Aorta (tissue), 5 donors: ENCODE data around the gene GRK3. TPM values are rescaled to one million over a fixed set of nuclear protein-coding genes. Genes with fewer than 3 reads are reported as not detected.

Experiments
- ATAC-seq: fragments of 200-7000 bp; cut with Tn5 transposase; one replicate; pipeline ENCODE4 v1.9.1; 2022; ENCODE audit warnings: moderate library complexity; ENCODE audit not compliant: low FRiP score
- DNase-seq, 2 donors: peaks; one replicate each; pipeline ENCODE4 v3.0.0-alpha.2; 2020
- H3K27ac ChIP-seq, 2 donors: one replicate each; pipeline ENCODE4 v1.5.1; 2013; ENCODE audit warnings: low read length in 2 of 2, mild to moderate bottlenecking in 2 of 2, moderate library complexity in 2 of 2, control low read depth in 1 of 2, inconsistent platforms in 1 of 2, low read depth in 1 of 2
- H3K27me3 ChIP-seq, 2 donors: one replicate each; pipeline ENCODE4 v1.6.1; 2013; ENCODE audit warnings: control low read depth in 1 of 2, low read length in 1 of 2, mild to moderate bottlenecking in 1 of 2, moderate library complexity in 1 of 2; ENCODE audit not compliant: insufficient read depth in 2 of 2, control insufficient read depth in 1 of 2
- H3K36me3 ChIP-seq, 2 donors: one replicate each; pipeline ENCODE4 v1.6.1; 2013; ENCODE audit warnings: control low read depth in 1 of 2, low read length in 1 of 2, mild to moderate bottlenecking in 1 of 2; ENCODE audit not compliant: insufficient read depth in 2 of 2, control insufficient read depth in 1 of 2
- H3K4me1 ChIP-seq, 2 donors: one replicate each; pipeline ENCODE4 v1.6.1; 2013; ENCODE audit warnings: low read length in 2 of 2, control low read depth in 1 of 2, mild to moderate bottlenecking in 1 of 2, moderate library complexity in 1 of 2; ENCODE audit not compliant: insufficient read depth in 2 of 2, control insufficient read depth in 1 of 2
- H3K4me3 ChIP-seq, 2 donors: one replicate each; pipeline ENCODE4 v1.5.1; 2013; ENCODE audit warnings: low read length in 2 of 2, control low read depth in 1 of 2, mild to moderate bottlenecking in 1 of 2
- H3K9me3 ChIP-seq: one replicate; pipeline ENCODE4 v1.6.1; 2013; ENCODE audit warnings: mild to moderate bottlenecking, low read length; ENCODE audit not compliant: control insufficient read depth
- WGBS, 2 donors: extraction: QIAGEN DNeasy Blood & Tissue Kit; methylation state at CpG; one replicate each; pipeline ENCODE4 v1.1.7; 2013; 5-methylcytosine and 5-hydroxymethylcytosine counted together
- intact Hi-C, 2 donors: fragments of 100-400 bp; cut with DNase I; formaldehyde crosslinking; loops; one replicate each; pipeline versions ENCODE4 v1.14.2 to v1.15.0; 2022
- polyA plus RNA-seq, 2 donors: library from polyadenylated mRNA; stranded (reverse); fragments of 200-250 nt; gene quantifications; one replicate each; pipeline ENCODE4 v1.2.3, GENCODE V29; 2013
- total RNA-seq, 2 donors: library from RNA; stranded (reverse); fragmentation: NEBNext Ultra II Directional; extraction: Animal tissue kit (Norgen Biotek cat#: 25700); gene quantifications; one replicate each; pipeline ENCODE4 v1.2.1, GENCODE V29; 2021
- donor health status: healthy with polysubstance abuse.
- donor health status: Bipolar disorder and iron deficiency.
- donor health status: DM: no; HTN: no; CAD: no.
- donor health status: DM: no; HTN: no; CAD: no.
- donor health status: DM: yes; HTN: yes; CAD: no.

Gene GRK3
- total and polyA plus RNA-seq, 4 donors = 0.23 to 11.4 (median 6.1) TPM

DNA sequence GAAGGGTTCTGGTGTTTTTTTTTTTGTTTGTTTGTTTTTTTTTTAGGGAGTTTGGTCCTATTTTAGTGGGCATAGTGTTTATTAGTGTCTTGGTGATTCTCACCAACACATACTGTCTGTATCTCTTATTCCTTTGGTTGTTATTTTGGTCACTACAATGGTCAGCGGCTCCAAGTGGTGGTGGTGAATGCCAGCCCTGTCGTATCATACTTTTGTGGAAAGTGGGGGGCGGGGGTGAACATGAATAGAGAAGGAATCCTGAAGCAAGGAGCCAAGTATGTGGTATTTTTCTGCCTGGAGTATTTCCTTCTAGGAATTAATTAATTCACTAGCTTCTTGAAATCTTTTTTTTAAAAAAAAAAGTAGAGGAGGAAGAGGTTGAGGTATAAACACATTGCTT, 79.6 kb downstream of the GRK3 start:
- intact Hi-C loops = no loop called here
- Histone ChIP-seq H3K4me1 (no peaks in the 10 kb centered on the region), H3K36me3 (no peaks in the 10 kb centered on the region), H3K27me3 (no peaks in the 10 kb centered on the region), H3K27ac (no peak overlapping the region), H3K9me3 (no peaks in the 10 kb centered on the region), H3K4me3 (no peak overlapping the region)
- DNase-seq (no peak), ATAC-seq (no peak)
- WGBS, 2 donors = 61 to 62% methylated on average over 3 of the region's 3 CpGs

DNA sequence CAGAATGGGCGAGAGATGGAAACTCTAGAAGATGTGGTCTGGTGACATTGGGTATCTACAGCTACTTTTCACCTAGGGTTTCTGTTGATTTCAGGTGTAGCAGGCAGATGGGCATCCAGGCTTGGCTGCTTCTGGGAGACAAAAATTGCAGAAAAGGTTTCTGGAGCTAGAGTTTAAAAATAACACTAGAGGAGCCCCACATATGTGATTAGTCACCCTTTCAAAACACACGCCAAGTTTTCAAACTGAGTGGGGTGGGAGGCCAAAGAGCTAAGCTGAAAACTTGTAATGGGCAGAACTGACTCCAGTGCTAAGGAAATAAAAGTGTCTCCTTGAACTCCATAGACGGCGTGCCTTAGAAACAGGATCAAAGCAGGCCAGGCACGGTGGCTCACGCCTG, 80.8 kb downstream of the GRK3 start:
- Histone ChIP-seq H3K9me3 (no peaks in the 10 kb centered on the region), H3K4me3 (no peak overlapping the region), H3K27me3 (no peaks in the 10 kb centered on the region), H3K27ac (no peak overlapping the region), H3K36me3 (no peaks in the 10 kb centered on the region), H3K4me1 (no peaks in the 10 kb centered on the region)
- intact Hi-C loops = no loop called here
- ATAC-seq (no peak), DNase-seq (no peak)
- WGBS, 2 donors = 40% methylated on average over 6 of the region's 6 CpGs

DNA sequence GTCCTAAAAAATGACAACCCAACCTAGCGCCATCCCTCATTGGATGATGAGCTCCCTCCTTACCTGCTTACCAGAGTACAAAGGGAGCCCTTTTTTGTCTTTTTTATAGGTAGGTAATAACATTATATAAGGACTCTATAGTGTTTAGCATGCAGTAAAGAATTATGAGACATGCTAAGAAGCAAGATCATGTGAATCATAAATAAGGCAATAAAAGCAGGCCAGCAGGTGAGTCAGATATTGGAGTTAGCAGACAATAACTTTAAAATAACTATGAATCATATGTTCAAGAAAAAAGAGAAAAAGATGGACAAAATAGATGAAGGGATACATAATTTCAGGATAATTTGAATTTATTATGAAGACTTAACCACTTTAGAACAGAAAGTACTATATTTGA, 81.5 kb downstream of the GRK3 start:
- Histone ChIP-seq H3K9me3 (no peaks in the 10 kb centered on the region), H3K4me3 (no peak overlapping the region), H3K27me3 (no peaks in the 10 kb centered on the region), H3K36me3 (no peaks in the 10 kb centered on the region), H3K27ac (no peak overlapping the region), H3K4me1 (no peaks in the 10 kb centered on the region)
- 95 to 100% methylated on average over 1 of the region's 1 CpG for WGBS, 2 donors
- DNase-seq (no peak), ATAC-seq (no peak)
- intact Hi-C loops = no loop called here

DNA sequence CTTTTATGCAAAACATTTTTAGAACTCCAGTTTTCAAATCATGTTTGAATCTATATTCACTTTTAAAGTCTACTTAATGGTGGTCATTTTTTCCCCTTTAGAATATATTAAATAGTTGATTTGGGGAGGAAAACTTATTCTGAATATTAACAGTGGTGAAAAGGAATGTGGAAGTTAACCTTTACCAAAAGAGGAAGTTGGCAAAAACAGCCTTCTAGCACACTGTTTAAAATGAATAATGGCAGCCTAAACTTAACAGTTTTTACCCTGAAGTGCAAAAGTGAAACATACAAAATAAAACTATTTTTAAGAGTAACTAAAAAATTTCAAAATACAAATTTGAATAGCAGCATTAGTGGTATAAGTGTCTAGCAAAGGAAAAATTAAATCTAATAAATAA, 86.4 kb downstream of the GRK3 start:
- no peak for ATAC-seq
- Histone ChIP-seq H3K27ac (no peak overlapping the region), H3K4me1 (no peaks in the 10 kb centered on the region), H3K4me3 (no peak overlapping the region), H3K9me3 (no peaks in the 10 kb centered on the region), H3K36me3 (no peaks in the 10 kb centered on the region), H3K27me3 (no peaks in the 10 kb centered on the region)
- no peak for DNase-seq
- intact Hi-C loops = no loop called here

DNA sequence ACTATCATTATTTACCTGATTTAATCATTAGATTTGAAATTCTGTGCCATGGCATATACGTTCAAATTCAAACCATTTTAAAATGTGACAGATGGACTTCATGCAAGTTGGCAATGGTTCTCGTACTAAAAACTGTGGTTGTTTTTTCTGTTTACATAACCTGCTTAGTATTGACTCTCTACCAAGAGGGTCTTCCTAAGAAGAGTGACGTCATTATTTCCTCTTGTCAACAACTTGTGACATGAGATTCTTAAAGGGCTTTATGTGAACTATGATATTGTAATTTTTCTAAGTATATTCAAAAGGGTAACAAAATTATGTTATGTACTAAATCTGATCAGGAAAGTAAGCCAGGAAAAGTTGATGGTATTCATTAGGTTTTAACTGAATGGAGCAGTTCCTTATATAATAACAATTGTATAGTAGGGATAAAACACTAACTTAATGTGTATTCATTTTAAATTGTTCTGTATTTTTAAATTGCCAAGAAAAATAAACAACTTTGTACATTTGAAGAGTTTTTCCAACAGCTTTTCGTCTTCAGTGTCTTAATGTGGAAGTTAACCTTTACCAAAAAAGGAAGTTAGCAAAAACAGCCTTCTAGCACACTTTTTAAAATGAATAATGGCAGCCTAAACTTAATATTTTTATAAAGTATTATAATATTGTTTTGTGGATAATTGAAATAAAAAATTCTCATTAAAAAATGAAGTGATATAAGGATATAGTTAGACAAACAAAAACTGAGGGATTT, 87.0 kb downstream of the GRK3 start:
- Histone ChIP-seq H3K36me3 (no peaks in the 10 kb centered on the region), H3K4me1 (no peaks in the 10 kb centered on the region), H3K4me3 (no peak overlapping the region), H3K9me3 (no peaks in the 10 kb centered on the region), H3K27me3 (no peaks in the 10 kb centered on the region), H3K27ac (no peak overlapping the region)
- intact Hi-C loops = no loop called here
- ATAC-seq = no peak
- no peak for DNase-seq
- WGBS, 2 donors = 54 to 61% methylated on average over 4 of the region's 4 CpGs

DNA sequence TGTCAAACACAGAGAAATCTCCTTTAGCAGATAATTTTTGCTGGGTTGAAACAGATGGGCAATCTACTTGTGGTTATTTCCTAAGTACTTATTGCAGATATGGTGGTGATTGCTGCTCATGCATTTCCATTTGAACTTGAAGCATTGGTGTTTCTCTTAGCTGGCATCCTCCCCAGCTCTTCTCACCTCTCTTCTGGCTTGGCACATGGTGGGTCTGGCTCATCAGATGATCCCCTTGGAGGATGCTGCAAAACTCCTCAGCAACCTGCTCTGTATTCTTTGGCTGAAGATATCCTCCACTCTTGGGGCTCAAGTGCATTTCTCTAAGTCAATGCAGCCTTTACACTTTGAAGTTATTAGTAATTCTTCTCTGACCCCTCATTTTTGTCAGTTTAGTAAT, 90.2 kb downstream of the GRK3 start:
- DNase-seq (no peak), ATAC-seq (no peak)
- H3K27ac ChIP-seq = no peak overlapping the region
- H3K27me3 ChIP-seq = no peaks in the 10 kb centered on the region
- no peaks in the 10 kb centered on the region for H3K9me3 ChIP-seq
- no peaks in the 10 kb centered on the region for H3K36me3 ChIP-seq
- no peaks in the 10 kb centered on the region for H3K4me1 ChIP-seq
- H3K4me3 ChIP-seq = no peak overlapping the region
- intact Hi-C loops = no loop called here

DNA sequence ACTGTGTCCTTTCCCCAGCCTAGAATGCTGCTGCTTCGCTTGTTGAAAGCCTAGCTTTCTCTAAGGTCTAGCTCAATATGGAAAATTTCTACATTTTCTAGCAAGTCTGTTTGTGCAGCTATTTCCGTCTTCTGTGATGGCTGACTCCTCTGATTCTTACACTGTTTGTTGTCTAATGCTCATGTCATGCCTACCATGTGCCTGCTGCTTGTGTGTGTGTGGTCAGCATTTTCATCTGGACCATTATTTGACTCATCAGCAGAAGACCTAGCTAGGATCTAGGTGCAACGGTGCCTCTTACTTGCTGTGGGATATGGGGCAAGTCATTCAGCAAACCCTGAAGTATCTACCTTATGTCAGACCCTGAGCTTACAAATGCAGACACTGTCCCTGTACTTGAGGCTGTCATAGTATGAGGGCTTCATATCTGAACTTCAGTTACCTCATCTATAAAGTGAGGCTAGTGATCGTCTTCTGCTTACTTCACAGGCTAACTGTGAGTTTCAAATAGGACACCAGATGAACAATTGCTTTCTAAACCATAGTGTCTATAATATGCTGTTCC, 91.0 kb downstream of the GRK3 start:
- no peak for DNase-seq
- WGBS, 2 donors = 80 to 86% methylated on average over 4 of the region's 4 CpGs
- Histone ChIP-seq H3K27me3 (no peaks in the 10 kb centered on the region), H3K9me3 (no peaks in the 10 kb centered on the region), H3K36me3 (no peaks in the 10 kb centered on the region), H3K4me1 (no peaks in the 10 kb centered on the region), H3K4me3 (no peak overlapping the region), H3K27ac (no peak overlapping the region)
- ATAC-seq = no peak
- intact Hi-C loops = no loop called here

DNA sequence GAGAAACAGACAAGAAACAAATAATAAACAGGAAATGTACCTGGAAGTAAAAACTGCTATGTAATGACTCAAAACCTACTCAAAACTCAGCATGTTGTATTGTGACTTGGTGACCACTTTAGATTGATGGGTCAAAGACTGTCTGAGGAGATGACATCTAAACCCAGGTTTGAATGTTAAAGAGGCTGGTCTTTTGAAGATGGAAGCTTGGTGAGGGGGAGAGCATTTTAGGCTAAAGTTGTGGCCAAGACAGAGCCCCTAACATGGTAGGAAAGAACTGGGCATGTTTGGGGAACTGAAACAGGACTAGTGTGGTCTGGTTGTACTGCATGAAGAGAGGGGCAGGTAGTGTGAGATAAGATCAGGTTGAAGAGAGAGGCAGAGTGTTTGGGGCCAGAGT, 92.2 kb downstream of the GRK3 start:
- no peak overlapping the region for H3K4me3 ChIP-seq
- no peak overlapping the region for H3K27ac ChIP-seq
- DNase-seq (no peak), ATAC-seq (no peak)
- no peaks in the 10 kb centered on the region for H3K36me3 ChIP-seq
- no peaks in the 10 kb centered on the region for H3K27me3 ChIP-seq
- H3K4me1 ChIP-seq = peaks cover 0 to 2% of the 10 kb centered on the region in 2 donors
- intact Hi-C loops = no loop called here
- H3K9me3 ChIP-seq = no peaks in the 10 kb centered on the region

DNA sequence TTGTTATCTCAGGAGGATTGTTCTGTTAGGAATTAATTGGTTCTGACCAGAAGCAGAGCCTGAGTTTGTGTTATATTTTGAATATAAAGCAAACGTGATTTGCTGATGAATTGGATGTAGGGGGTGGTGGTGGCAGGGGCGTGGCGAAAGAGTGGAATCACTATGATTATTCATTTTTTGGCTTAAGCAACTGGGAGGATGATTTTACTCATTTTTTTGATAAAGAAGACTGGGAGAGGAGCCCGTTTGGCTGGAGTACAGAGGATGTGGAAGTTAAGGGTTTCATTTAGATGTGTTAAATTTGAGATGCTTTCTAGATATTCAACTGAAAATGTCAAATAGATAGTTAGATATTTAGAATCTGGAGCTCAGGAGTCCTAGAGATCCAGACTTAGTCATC, 94.2 kb downstream of the GRK3 start:
- Histone ChIP-seq H3K4me3 (no peak overlapping the region), H3K4me1 (peaks cover 0 to 2% of the 10 kb centered on the region in 2 donors), H3K27me3 (no peaks in the 10 kb centered on the region), H3K36me3 (no peaks in the 10 kb centered on the region), H3K27ac (no peak overlapping the region), H3K9me3 (no peaks in the 10 kb centered on the region)
- no peak for ATAC-seq
- intact Hi-C loops = no loop called here
- WGBS, 2 donors = 89% methylated on average over 4 of the region's 4 CpGs
- DNase-seq = no peak
